Osteocyte (in vitro differentiated cells): ENCODE measurements around the gene ZBTB4. TPM values are rescaled to one million over a fixed set of nuclear protein-coding genes. Genes with fewer than 3 reads are reported as not detected.
A peak's percentile ranks its signal among the peaks of the same experiment; 100 is the strongest.

ENCODE experiments used
- DNase-seq: peaks from one replicate; pipeline ENCODE4 v3.0.0; 2021; ENCODE audit warnings: mixed read lengths; ENCODE audit not compliant: unreplicated experiment; ENCODE audit errors: extremely low spot score
- H3K27ac Mint-ChIP-seq: one replicate; pipeline ENCODE4 v1.8.0; 2021; ENCODE audit warnings: mild to moderate bottlenecking, mixed read lengths; ENCODE audit not compliant: unreplicated experiment
- H3K27me3 Mint-ChIP-seq: one replicate; pipeline ENCODE4 v1.8.0; 2021; ENCODE audit warnings: mixed read lengths; ENCODE audit not compliant: unreplicated experiment
- H3K36me3 Mint-ChIP-seq: one replicate; pipeline ENCODE4 v1.8.0; 2021; ENCODE audit warnings: mixed read lengths; ENCODE audit not compliant: unreplicated experiment
- H3K4me1 Mint-ChIP-seq: one replicate; pipeline ENCODE4 v1.8.0; 2021; ENCODE audit warnings: mixed read lengths; ENCODE audit not compliant: unreplicated experiment
- H3K4me3 Mint-ChIP-seq: one replicate; pipeline ENCODE4 v1.8.0; 2021; ENCODE audit warnings: mild to moderate bottlenecking, moderate library complexity, mixed read lengths; ENCODE audit not compliant: unreplicated experiment
- H3K9me3 Mint-ChIP-seq: one replicate; pipeline ENCODE4 v1.8.0; 2021; ENCODE audit warnings: mixed read lengths; ENCODE audit not compliant: unreplicated experiment
- CTCF ChIP-seq: fragments of 200-600 bp; sonication (generic); IDR thresholded peaks from 2 replicates; pipeline ENCODE4 v1.5.0; 2021; ENCODE audit warnings: antibody characterized with exemption, mild to moderate bottlenecking, moderate library complexity
- long read RNA-seq: library from polyadenylated mRNA; unstranded; transcript quantifications from one replicate; pipeline ENCODE4 v2.0.0, GENCODE V29; 2021
- total RNA-seq: library from RNA; stranded (reverse); gene quantifications from 2 replicates; pipeline ENCODE4 v1.2.1, GENCODE V29; 2021

The ZBTB4 gene
- 47.9 and 49.7 TPM in 2 replicates for total RNA-seq
- long read RNA-seq, partial matches to known transcripts: 0 of 30 reads
- long read RNA-seq, other reads (novel, unspliced or antisense): 30 of 30 reads

- peaks cover 4% of the 10 kb centered on the region for H3K36me3 Mint-ChIP-seq
- H3K27ac Mint-ChIP-seq: peak within 1 kb of the TSS; percentile 95
- no peak for DNase-seq
- H3K4me3 Mint-ChIP-seq: peak within 1 kb of the TSS; percentile 84
- H3K4me1 Mint-ChIP-seq: peaks cover 58% of the 10 kb centered on the region
- H3K9me3 Mint-ChIP-seq: no peaks in the 10 kb centered on the region
- TF ChIP-seq CTCF: no peak
- no peaks in the 10 kb centered on the region for H3K27me3 Mint-ChIP-seq
These were observed at the start of gene ZBTB4 for GRCh38 chr17:7479213-7480088. Gene ZBTB4, minus strand, starts transcription at chr17:7479631. Its CDS starts 12,830 bp downstream, at chr17:7466801.

- H3K27me3 Mint-ChIP-seq: peaks cover 4% of the 10 kb centered on the region
- DNase-seq: no peak
- no peak for TF ChIP-seq CTCF
- no peak overlapping the region for H3K27ac Mint-ChIP-seq
- no peak overlapping the region for H3K4me3 Mint-ChIP-seq
- H3K36me3 Mint-ChIP-seq: peaks cover 3% of the 10 kb centered on the region
- H3K4me1 Mint-ChIP-seq: peaks cover 11% of the 10 kb centered on the region
- no peaks in the 10 kb centered on the region for H3K9me3 Mint-ChIP-seq
These were observed 49.4 kb upstream of the ZBTB4 start for GRCh38 chr17:7528842-7529241.

GRCh38 chr17:7523033-7523432 is 43.6 kb upstream of the ZBTB4 start:
- Mint-ChIP-seq H3K9me3 (no peaks in the 10 kb centered on the region), H3K36me3 (no peaks in the 10 kb centered on the region), H3K4me1 (no peaks in the 10 kb centered on the region), H3K27ac (no peak overlapping the region), H3K4me3 (no peak overlapping the region), H3K27me3 (peaks cover 4% of the 10 kb centered on the region)
- no peak for DNase-seq
- TF ChIP-seq CTCF: peak; percentile 47

GRCh38 chr17:7515911-7516610 is 36.6 kb upstream of the ZBTB4 start:
- no peaks in the 10 kb centered on the region for H3K4me1 Mint-ChIP-seq
- no peak for TF ChIP-seq CTCF
- no peak for DNase-seq
- H3K36me3 Mint-ChIP-seq: peaks cover 24% of the 10 kb centered on the region
- H3K4me3 Mint-ChIP-seq: no peak overlapping the region
- no peaks in the 10 kb centered on the region for H3K9me3 Mint-ChIP-seq
- no peaks in the 10 kb centered on the region for H3K27me3 Mint-ChIP-seq
- no peak overlapping the region for H3K27ac Mint-ChIP-seq

- Mint-ChIP-seq H3K9me3 (no peaks in the 10 kb centered on the region), H3K27ac (no peak overlapping the region), H3K36me3 (peaks cover 36% of the 10 kb centered on the region), H3K4me3 (no peak overlapping the region), H3K4me1 (no peaks in the 10 kb centered on the region), H3K27me3 (no peaks in the 10 kb centered on the region)
- DNase-seq: no peak
- no peak for TF ChIP-seq CTCF
These were observed 34.5 kb upstream of the ZBTB4 start for GRCh38 chr17:7513850-7514419.
